ENCODE measurements around the gene PTN. TPM values are rescaled to one million over a fixed set of nuclear protein-coding genes. Genes with fewer than 3 reads are reported as not detected.
"Not testable (repeated sequence)": the region's sequence is repeated elsewhere in the genome, so short reads cannot be mapped to it uniquely, and the experiment has no call there.

PTN gene
- total RNA-seq, 1 donor from 2014 or later = 3.6 TPM

GRCh38 chr7:137241655-137242360, 101.7 kb downstream of the PTN start:
- H3K27ac Mint-ChIP-seq (ENCODE audit: unreplicated experiment) = no peak overlapping the region
- no peak for DNase-seq (ENCODE audit: low spot score)
- H3K27me3 Mint-ChIP-seq (ENCODE audit: low read depth) = no peaks in the 10 kb centered on the region
- H3K36me3 Mint-ChIP-seq (ENCODE audit: low read depth) = no peaks in the 10 kb centered on the region
- H3K9me3 Mint-ChIP-seq (ENCODE audit: low read depth) = peaks cover 4% of the 10 kb centered on the region
- no peak for TF ChIP-seq CTCF (IDR thresholded peaks at IDR 0.05)
- H3K4me3 Mint-ChIP-seq (ENCODE audit: unreplicated experiment) = no peak overlapping the region
- no peaks in the 10 kb centered on the region for H3K4me1 Mint-ChIP-seq (ENCODE audit: low read depth)

- not testable (repeated sequence) for H3K4me3 Mint-ChIP-seq (ENCODE audit: unreplicated experiment); H3K27me3 Mint-ChIP-seq (ENCODE audit: low read depth); H3K27ac Mint-ChIP-seq (ENCODE audit: unreplicated experiment); DNase-seq (ENCODE audit: low spot score); H3K4me1 Mint-ChIP-seq (ENCODE audit: low read depth); H3K9me3 Mint-ChIP-seq (ENCODE audit: low read depth); H3K36me3 Mint-ChIP-seq (ENCODE audit: low read depth)
These were observed 104.3 kb downstream of the PTN start for GRCh38 chr7:137239186-137239585.

- no peak for DNase-seq (ENCODE audit: low spot score)
- H3K36me3 Mint-ChIP-seq (ENCODE audit: low read depth) = no peaks in the 10 kb centered on the region
- no peak overlapping the region for H3K4me3 Mint-ChIP-seq (ENCODE audit: unreplicated experiment)
- peaks cover 4% of the 10 kb centered on the region for H3K9me3 Mint-ChIP-seq (ENCODE audit: low read depth)
- no peaks in the 10 kb centered on the region for H3K27me3 Mint-ChIP-seq (ENCODE audit: low read depth)
- no peak for TF ChIP-seq CTCF (IDR thresholded peaks at IDR 0.05)
- H3K4me1 Mint-ChIP-seq (ENCODE audit: low read depth) = no peaks in the 10 kb centered on the region
- no peak overlapping the region for H3K27ac Mint-ChIP-seq (ENCODE audit: unreplicated experiment)
These were observed 108.1 kb downstream of the PTN start for GRCh38 chr7:137235434-137235833.

- Mint-ChIP-seq H3K36me3 (ENCODE audit: low read depth) (no peaks in the 10 kb centered on the region), H3K27ac (ENCODE audit: unreplicated experiment) (no peak overlapping the region), H3K4me3 (ENCODE audit: unreplicated experiment) (no peak overlapping the region), H3K27me3 (ENCODE audit: low read depth) (no peaks in the 10 kb centered on the region), H3K4me1 (ENCODE audit: low read depth) (peaks cover 3% of the 10 kb centered on the region), H3K9me3 (ENCODE audit: low read depth) (peaks cover 6% of the 10 kb centered on the region)
- no peak for DNase-seq (ENCODE audit: low spot score)
- TF ChIP-seq CTCF (IDR thresholded peaks at IDR 0.05) = no peak
These were observed 112.4 kb downstream of the PTN start for GRCh38 chr7:137231167-137231566.

- no peak for DNase-seq (ENCODE audit: low spot score)
- Mint-ChIP-seq H3K27me3 (ENCODE audit: low read depth) (no peaks in the 10 kb centered on the region), H3K27ac (ENCODE audit: unreplicated experiment) (no peak overlapping the region), H3K4me1 (ENCODE audit: low read depth) (peaks cover 9% of the 10 kb centered on the region), H3K36me3 (ENCODE audit: low read depth) (no peaks in the 10 kb centered on the region), H3K4me3 (ENCODE audit: unreplicated experiment) (no peak overlapping the region), H3K9me3 (ENCODE audit: low read depth) (no peaks in the 10 kb centered on the region)
- no peak for TF ChIP-seq CTCF (IDR thresholded peaks at IDR 0.05)
These were observed 122.1 kb downstream of the PTN start for GRCh38 chr7:137221467-137221866.

- DNase-seq (ENCODE audit: low spot score) = no peak
- H3K36me3 Mint-ChIP-seq (ENCODE audit: low read depth) = no peaks in the 10 kb centered on the region
- H3K9me3 Mint-ChIP-seq (ENCODE audit: low read depth) = peaks cover 2% of the 10 kb centered on the region
- H3K27me3 Mint-ChIP-seq (ENCODE audit: low read depth) = no peaks in the 10 kb centered on the region
- no peak for TF ChIP-seq CTCF (IDR thresholded peaks at IDR 0.05)
- H3K4me3 Mint-ChIP-seq (ENCODE audit: unreplicated experiment) = no peak overlapping the region
- peaks cover 5% of the 10 kb centered on the region for H3K4me1 Mint-ChIP-seq (ENCODE audit: low read depth)
- no peak overlapping the region for H3K27ac Mint-ChIP-seq (ENCODE audit: unreplicated experiment)
These were observed 129.8 kb downstream of the PTN start for GRCh38 chr7:137213744-137214143.

Measured in chondrocyte (in vitro differentiated cells).